Testis (tissue), 2 donors: ENCODE data around the gene CDKAL1.

Source experiments
- POLR2A ChIP-seq: fragments of 450-650 bp; IDR thresholded peaks from one replicate; pipeline ENCODE4 v1.6.1; 2017; ENCODE audit warnings: antibody characterized with exemption, mild to moderate bottlenecking, moderate library complexity
- TF ChIP-seq, protein P1 (sequence below), 3 experiments: fragments of 450-650 bp in 2 of 3; fragments of 200-600 bp in 1 of 3; sonication (generic) in 1 of 3; IDR thresholded peaks; one replicate each; pipeline ENCODE4 v1.5.1; 2016 to 2019; ENCODE audit warnings: antibody characterized with exemption in 3 of 3, mild to moderate bottlenecking in 2 of 3, moderate library complexity in 1 of 3

DNA sequence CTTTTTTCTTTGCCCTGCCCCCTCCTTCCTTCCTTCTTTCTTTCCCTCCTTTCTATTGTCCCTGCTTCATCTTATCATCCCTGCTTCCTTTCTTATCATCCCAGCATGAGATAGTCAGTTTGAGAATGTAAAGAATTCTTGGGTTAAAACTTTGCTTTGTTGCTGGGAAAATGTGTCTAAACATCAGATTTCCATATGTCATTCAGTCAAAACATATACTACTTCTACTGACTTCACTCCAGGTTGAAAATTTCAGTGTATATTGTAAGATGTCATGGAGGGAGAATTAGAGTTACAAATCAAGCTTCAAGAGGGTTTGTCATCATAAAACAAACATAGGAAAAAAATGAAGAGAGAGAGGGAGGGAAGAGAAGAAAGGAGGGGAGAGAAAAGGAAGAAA, 700.9 kb downstream of the CDKAL1 start:
- TF ChIP-seq, protein P1, sequence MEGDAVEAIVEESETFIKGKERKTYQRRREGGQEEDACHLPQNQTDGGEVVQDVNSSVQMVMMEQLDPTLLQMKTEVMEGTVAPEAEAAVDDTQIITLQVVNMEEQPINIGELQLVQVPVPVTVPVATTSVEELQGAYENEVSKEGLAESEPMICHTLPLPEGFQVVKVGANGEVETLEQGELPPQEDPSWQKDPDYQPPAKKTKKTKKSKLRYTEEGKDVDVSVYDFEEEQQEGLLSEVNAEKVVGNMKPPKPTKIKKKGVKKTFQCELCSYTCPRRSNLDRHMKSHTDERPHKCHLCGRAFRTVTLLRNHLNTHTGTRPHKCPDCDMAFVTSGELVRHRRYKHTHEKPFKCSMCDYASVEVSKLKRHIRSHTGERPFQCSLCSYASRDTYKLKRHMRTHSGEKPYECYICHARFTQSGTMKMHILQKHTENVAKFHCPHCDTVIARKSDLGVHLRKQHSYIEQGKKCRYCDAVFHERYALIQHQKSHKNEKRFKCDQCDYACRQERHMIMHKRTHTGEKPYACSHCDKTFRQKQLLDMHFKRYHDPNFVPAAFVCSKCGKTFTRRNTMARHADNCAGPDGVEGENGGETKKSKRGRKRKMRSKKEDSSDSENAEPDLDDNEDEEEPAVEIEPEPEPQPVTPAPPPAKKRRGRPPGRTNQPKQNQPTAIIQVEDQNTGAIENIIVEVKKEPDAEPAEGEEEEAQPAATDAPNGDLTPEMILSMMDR (IDR thresholded peaks at IDR 0.05), result no peak
- no peak for TF ChIP-seq POLR2A
